GM19099 (cell line): ENCODE results near the gene HCAR1.
"Not testable (repeated sequence)": the region's sequence is repeated elsewhere in the genome, so short reads cannot be mapped to it uniquely, and the experiment has no call there.

Experiments used
- POLR2A ChIP-seq: IDR thresholded peaks from 3 replicates; pipeline ENCODE4 v1.6.1; 2011; ENCODE audit warnings: low read depth; ENCODE audit not compliant: insufficient read length; ENCODE audit errors: extremely low read depth

Gene HCAR1

GRCh38 chr12:122726080-122726558 is 4.5 kb downstream of the HCAR1 start:
- no peak for TF ChIP-seq POLR2A

- no peak for TF ChIP-seq POLR2A
These were observed 5.1 kb downstream of the HCAR1 start for GRCh38 chr12:122725452-122726079.

- no peak for TF ChIP-seq POLR2A
These were observed 5.9 kb downstream of the HCAR1 start for GRCh38 chr12:122724641-122725243.

- TF ChIP-seq POLR2A: no peak
These were observed 8.3 kb downstream of the HCAR1 start for GRCh38 chr12:122722387-122722786.

GRCh38 chr12:122721057-122721545 is 9.5 kb downstream of the HCAR1 start:
- TF ChIP-seq POLR2A: no peak

- TF ChIP-seq POLR2A: not testable (repeated sequence)
These were observed 14.0 kb downstream of the HCAR1 start, which contains the start of gene HCAR3 for GRCh38 chr12:122716658-122717057. HCAR3 (minus strand) TSS chr12:122716811; CDS start chr12:122716737, 74 bp downstream.

- TF ChIP-seq POLR2A: not testable (repeated sequence)
These were observed 27.6 kb downstream of the HCAR1 start, which contains the start of gene HCAR2 for GRCh38 chr12:122702890-122703611. HCAR2 (minus strand) TSS chr12:122703357; CDS start chr12:122703283, 74 bp downstream.

GRCh38 chr12:122691566-122691965 is 39.1 kb downstream of the HCAR1 start:
- no peak for TF ChIP-seq POLR2A

GRCh38 chr12:122688291-122688690 is 42.4 kb downstream of the HCAR1 start:
- no peak for TF ChIP-seq POLR2A

GRCh38 chr12:122687086-122687485 is 43.6 kb downstream of the HCAR1 start:
- no peak for TF ChIP-seq POLR2A

- no peak for TF ChIP-seq POLR2A
These were observed 44.1 kb downstream of the HCAR1 start for GRCh38 chr12:122686538-122686937.

GRCh38 chr12:122684297-122684813 is 46.3 kb downstream of the HCAR1 start:
- TF ChIP-seq POLR2A: no peak

GRCh38 chr12:122681814-122682213 is 48.8 kb downstream of the HCAR1 start:
- TF ChIP-seq POLR2A: no peak
